ENCODE measurements around the gene ERN1. TPM values are rescaled to one million over a fixed set of nuclear protein-coding genes. Genes with fewer than 3 reads are reported as not detected.

ERN1 gene
- total and polyA plus RNA-seq, 2 of the 8 experiments (the other 6 are each of a cell fraction or from before 2014, with no cell fraction given) = 1.8 to 3.9 TPM

DNA sequence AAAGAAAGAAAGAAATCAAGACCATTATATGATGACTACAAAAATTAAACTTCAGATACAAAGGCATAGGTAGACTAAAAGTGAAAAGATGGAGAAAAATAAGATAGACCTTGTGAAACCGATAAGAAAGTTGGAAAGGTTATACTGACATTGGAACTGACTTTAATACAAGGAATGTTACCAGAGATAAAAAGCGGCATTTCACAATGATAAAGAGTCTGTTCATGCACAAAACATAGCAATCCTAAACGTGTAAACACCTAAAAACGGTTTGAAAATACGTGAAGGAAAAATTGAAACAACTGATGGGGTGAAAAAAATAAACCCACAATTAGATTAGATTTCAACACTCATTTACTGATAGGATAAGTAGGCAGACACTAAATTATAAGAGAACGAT, 9.6 kb upstream of the ERN1 start:
- no peaks in the 10 kb centered on the region for H3K36me3 ChIP-seq (ENCODE audit: control insufficient read depth in 2 of 4, insufficient read depth in 4 of 4, low read length in 3 of 4)
- H2BK12ac ChIP-seq (ENCODE audit: low read depth, low read length) = no peak overlapping the region
- H3K27ac ChIP-seq (ENCODE audit: low read depth, low read length) = no peak overlapping the region
- H3K23me2 ChIP-seq (ENCODE audit: low read depth, low read length) = no peaks in the 10 kb centered on the region
- H3K4me3 ChIP-seq (ENCODE audit: extremely low read depth in 1 of 4, insufficient read depth in 2 of 4, low read depth in 3 of 4, low read length in 4 of 4) = no peak overlapping the region
- no peak for DNase-seq (ENCODE audit: low read depth in 1 of 2, low spot score in 2 of 2)
- H3K23ac ChIP-seq (ENCODE audit: insufficient read length) = no peak overlapping the region
- no peaks in the 10 kb centered on the region for H4K20me1 ChIP-seq (replicated peaks in 1 of 2; ENCODE audit: control insufficient read depth in 1 of 2, insufficient read depth in 2 of 2, low read length in 2 of 2)
- no peak overlapping the region for H3K4ac ChIP-seq (replicated peaks; ENCODE audit: insufficient read length, low read depth, low read length)
- no peak overlapping the region for H4K8ac ChIP-seq (ENCODE audit: extremely low read depth, insufficient read depth, low read length)
- H2AK5ac ChIP-seq (ENCODE audit: low read depth, low read length) = no peak overlapping the region
- no peaks in the 10 kb centered on the region for H3K9me3 ChIP-seq (ENCODE audit: insufficient read depth in 2 of 2, low read depth in 1 of 2, low read length in 1 of 2)
- no peaks in the 10 kb centered on the region for H3K79me1 ChIP-seq (ENCODE audit: low read depth, low read length)
- FAIRE-seq = no peak
- no peak overlapping the region for H3K18ac ChIP-seq (ENCODE audit: extremely low read depth, low read length)
- H3K4me1 ChIP-seq (replicated peaks in 1 of 4; ENCODE audit: control insufficient read depth in 3 of 4, insufficient read depth in 4 of 4, low read length in 3 of 4) = no peaks in the 10 kb centered on the region
- no peak overlapping the region for H4K5ac ChIP-seq (ENCODE audit: insufficient read length, low read depth, low read length)
- H3K27me3 ChIP-seq (replicated peaks in 1 of 4; ENCODE audit: control insufficient read depth in 3 of 4, extremely low read depth in 1 of 4, insufficient read depth in 3 of 4, low read length in 3 of 4) = no peaks in the 10 kb centered on the region
- H3K14ac ChIP-seq (ENCODE audit: insufficient read length) = no peak overlapping the region
- H3K4me2 ChIP-seq (ENCODE audit: insufficient read depth in 1 of 2, low read depth in 2 of 2, low read length in 2 of 2) = no peak overlapping the region
- WGBS, 2 experiments (ENCODE audit: extremely low coverage in 1 of 2, insufficient coverage in 1 of 2, insufficient read length in 1 of 2, insufficient replicate concordance in 2 of 2, low coverage in 1 of 2, low lambda C conversion rate in 2 of 2, missing lambda C conversion rate in 1 of 2) = 82% methylated on average over 6 of the region's 6 CpGs; no CpG with 5 or more reads in 1 of the 2 experiments
- POLR2A ChIA-PET (ENCODE audit: partially characterized antibody) = interaction anchor here (0.8 to 1.7 kb wide), 3 partner anchors 8 to 9 kb away, joined by 3 to 4 read pairs (median 3); partner anchors contain the start of gene ERN1
- H2BK15ac ChIP-seq (ENCODE audit: low read length) = no peak overlapping the region
- no peak overlapping the region for H4K91ac ChIP-seq (replicated peaks; ENCODE audit: insufficient read length, low read length)
- H2AFZ ChIP-seq (ENCODE audit: low read length) = no peak overlapping the region
- H2BK5ac ChIP-seq (ENCODE audit: low read depth, low read length) = no peak overlapping the region
- H3K79me2 ChIP-seq (ENCODE audit: control insufficient read depth in 1 of 2, insufficient read depth in 2 of 2, low read length in 2 of 2) = no peaks in the 10 kb centered on the region
- no peak overlapping the region for H2BK20ac ChIP-seq (ENCODE audit: low read length)
- CTCF ChIA-PET (ENCODE audit: partially characterized antibody) = interaction anchor here (0.8 to 14.4 kb wide), 3 partner anchors 15 to 249 kb away, joined by 3 to 238 read pairs (median 5); no protein-coding TSS in a partner anchor
- no peak overlapping the region for H2BK120ac ChIP-seq (replicated peaks; ENCODE audit: low read depth, low read length)
- H3K9ac ChIP-seq (replicated peaks in 1 of 4; ENCODE audit: extremely low read depth in 1 of 4, low read depth in 3 of 4, low read length in 3 of 4) = no peak overlapping the region
- H3K56ac ChIP-seq (replicated peaks; ENCODE audit: insufficient read length, low read depth, low read length) = no peak overlapping the region
- no peak for TF ChIP-seq FOSL1 (IDR thresholded peaks at IDR 0.05; ENCODE audit: insufficient read depth, low read depth, low read length)
- TF ChIP-seq RXRA (IDR thresholded peaks at IDR 0.05; ENCODE audit: insufficient read depth, low read depth, low read length) = no peak
- TF ChIP-seq JUND (IDR thresholded peaks at IDR 0.05; ENCODE audit: low read length) = no peak
- TF ChIP-seq SP2 (IDR thresholded peaks at IDR 0.05; ENCODE audit: low read length) = no peak
- TF ChIP-seq RFX5 (IDR thresholded peaks at IDR 0.05; ENCODE audit: borderline replicate concordance, low read depth, low read length) = no peak
- no peak for TF ChIP-seq TAF7 (optimal IDR thresholded peaks at IDR 0.05; ENCODE audit: borderline replicate concordance, low read depth, low read length)
- no peak for TF ChIP-seq KDM5A (IDR thresholded peaks at IDR 0.05; ENCODE audit: low read length)
- TF ChIP-seq TCF12 (IDR thresholded peaks at IDR 0.05; ENCODE audit: low read depth, low read length) = no peak
- TF ChIP-seq SIX5 (IDR thresholded peaks at IDR 0.05; ENCODE audit: low read depth, low read length) = no peak
- no peak for TF ChIP-seq PHF8 (conservative IDR thresholded peaks at IDR 0.05; ENCODE audit: low read depth, low read length)
- no peak for TF ChIP-seq NANOG (IDR thresholded peaks at IDR 0.05; ENCODE audit: insufficient read depth, low read depth, low read length, poor library complexity, severe bottlenecking)
- TF ChIP-seq JUN (IDR thresholded peaks at IDR 0.05; ENCODE audit: low read depth, low read length) = no peak
